ENCODE results near the gene TNKS2.

GRCh38 chr10:91880310-91880709 lies 82.1 kb downstream of the TNKS2 start:
- TF ChIP-seq CTCF (IDR thresholded peaks at IDR 0.05) = no peak
- no peak for TF ChIP-seq POLR2A (IDR thresholded peaks at IDR 0.05)
